Midbrain (tissue), 1 donor: ENCODE measurements around the gene SLC9A9.

Source experiments
- DNase-seq: peaks from one replicate; lab custom pipeline; 2025; lab: John Stamatoyannopoulos, UW

SLC9A9 gene

DNA sequence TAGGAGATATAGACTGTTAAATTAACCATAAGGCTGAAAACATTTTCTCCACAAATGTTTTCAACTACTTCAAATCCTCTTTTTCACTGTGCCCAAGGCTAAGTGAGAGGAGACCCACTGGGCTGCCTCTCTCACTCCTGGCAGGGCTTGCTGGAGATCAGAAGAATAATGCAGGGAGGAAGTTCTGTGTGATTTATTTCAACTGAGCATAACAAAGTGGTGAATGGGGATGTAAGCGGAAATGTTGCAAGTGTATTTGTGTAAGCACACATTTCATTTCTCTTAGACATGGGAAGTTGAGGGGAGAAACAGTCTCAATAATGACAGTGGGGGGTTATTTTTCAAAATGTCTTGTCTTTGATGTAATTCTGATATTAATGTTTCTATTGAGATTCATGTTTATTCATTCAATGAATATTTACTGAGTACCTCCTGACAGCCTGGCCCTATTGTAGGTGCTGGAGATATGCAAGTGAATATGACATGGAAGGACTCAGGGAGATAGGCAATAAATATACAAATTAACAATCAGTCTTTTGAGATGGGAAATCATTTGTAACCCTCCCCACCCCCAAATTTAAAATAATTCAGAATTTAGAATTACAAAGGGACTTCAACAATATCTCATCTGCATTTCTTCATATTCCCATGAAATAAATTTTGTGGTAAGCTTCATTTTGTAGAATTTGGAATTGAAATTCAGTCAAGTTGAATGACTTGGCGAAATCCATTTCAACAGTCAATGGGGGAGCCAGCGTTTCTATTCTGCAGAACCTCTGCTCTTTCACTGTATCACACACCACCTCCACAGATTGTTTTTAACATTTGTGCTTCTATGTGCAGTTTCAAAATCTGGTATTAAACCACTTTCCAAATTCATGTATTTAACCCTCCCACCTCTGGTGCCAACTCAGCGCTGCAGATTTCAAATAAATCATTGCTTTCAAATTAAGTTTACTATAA, 247.2 kb downstream of the SLC9A9 start:
- no peak for DNase-seq

DNA sequence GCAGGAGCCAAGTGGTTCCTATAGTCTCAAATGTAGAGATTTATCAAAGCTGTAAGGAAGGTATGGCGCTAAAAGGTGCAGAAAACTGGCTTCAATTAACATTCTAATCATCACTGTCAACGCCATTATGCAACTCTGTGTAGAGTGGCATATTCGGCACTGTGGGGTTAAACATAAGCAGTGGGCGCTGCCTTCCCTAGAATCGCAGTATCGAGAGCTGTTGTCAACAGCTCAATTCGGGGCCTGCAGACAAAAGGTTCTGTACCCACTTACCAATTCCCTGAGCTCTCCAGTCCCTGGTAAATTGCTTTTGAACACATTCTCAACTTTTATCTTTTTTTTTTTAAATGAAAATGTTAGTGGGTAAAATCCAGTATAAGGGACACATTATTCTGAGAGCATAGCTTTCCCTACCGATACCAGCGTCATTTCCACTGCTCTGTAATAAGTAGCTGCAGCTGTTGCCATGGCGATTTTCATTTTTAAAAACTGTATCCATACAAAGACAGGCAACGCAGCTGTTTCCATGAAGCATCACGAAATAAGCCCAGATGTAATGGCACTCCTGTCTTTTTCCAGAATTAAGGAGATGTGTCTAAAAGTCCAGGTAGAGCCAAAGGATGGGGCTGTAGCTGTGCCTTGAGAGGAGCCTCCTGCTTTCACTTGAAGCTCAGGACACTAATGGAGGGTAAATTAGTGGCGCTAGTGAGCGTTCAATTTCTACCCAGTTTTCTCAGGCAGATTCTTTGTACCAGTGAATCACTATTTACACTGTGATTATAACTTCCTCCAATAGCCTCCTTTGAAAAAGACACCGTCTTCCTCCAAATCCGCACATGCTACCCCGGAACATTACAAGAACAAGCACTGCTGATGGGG, 250.3 kb downstream of the SLC9A9 start:
- DNase-seq: no peak

DNA sequence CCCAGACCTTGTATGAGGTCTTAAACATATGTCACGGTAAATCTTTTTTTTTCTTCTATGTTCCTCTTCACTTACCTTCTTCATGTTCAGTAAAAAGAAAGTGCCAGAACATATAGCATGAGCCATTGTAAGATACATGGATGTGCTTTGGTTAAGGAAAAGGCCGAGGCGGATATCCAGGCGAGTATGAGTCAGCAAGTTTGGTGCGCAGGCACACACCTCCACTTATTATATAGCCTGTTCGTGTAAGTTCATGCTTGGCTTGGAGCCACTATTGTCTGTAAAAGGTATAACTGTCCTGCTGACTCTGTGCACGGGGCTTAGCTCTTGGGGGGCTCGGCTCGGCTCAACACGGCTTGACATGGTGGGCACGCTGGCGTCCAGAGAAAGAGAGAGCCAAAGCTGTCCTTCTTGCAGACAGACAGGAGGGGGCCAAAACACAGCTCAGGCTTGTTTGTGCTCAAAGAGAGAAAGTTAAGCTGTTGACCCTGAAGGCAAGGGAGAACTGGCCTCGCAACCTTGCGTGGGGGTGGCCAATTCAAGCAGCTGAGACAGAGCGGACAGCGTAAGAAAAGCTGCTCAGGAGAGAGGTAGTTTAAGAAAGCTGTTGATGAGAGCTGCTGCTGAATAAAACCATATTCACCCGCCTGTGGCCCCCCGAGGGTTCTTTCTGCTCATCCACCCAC, 251.2 kb downstream of the SLC9A9 start:
- DNase-seq: no peak

DNA sequence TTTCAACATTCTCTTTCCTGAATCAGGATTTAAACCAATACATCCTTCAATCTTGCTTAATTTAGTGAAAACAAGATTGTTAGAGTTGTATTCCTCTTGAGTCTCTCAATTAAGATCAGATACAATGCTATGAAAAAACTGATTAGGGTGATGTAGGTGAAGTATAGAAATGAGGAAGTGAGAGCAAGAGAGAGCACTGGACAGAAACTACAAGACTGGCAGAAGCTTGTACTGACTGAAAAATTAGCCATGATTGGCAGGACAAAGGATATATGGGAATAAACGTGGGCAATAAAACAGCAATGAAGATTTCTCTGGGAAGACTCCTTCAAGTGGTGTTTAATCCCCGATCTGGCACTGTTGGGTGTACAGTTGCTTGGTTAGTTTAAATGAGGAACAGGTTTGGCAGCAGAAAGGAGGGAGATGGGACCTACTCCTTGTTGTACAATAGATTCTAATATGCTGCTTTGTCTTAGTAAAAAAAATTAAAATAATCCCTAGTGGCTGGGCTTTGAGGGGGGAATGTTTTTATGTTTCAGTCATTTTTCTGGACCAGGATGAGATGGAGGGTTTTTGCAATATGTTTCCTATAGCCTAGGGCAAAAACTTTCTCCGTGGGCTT, 252.7 kb downstream of the SLC9A9 start:
- DNase-seq: no peak

DNA sequence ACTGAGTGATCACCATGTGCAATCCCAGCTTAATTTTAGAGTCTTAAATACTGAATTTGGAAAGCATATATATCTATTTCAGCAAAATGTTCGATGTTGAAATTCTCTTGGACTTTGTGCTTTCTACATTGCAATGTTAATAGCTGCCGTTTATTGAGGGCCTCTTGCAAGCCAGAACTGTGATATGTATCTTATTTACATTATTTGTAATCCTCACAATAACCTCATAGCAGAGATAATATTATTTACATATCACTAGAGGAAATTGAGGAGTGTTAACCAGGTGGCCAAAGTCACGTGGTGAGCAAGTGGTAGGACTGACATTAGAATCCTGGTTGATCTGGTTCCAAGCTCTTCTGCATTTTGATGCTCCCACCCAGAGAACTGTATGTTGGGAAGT, 254.1 kb downstream of the SLC9A9 start:
- DNase-seq: no peak

DNA sequence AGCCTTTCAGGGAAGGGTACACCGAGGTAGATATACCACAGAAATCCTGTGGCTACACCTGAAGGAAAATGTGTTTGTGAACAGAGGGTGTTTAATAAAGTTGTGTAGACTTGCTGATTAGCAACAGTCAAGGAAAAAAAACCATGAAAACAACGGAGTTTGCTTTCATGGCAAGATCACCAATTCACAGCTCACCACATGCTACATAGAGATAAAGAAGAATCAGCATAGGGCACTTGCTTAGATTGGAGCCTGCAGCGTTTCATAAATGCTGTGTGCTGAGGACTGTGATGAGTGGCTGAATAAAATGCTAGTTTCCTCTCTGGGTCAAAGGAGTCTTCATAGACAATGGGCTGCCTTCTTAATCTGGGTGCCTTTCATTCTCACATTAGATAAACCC, 257.6 kb downstream of the SLC9A9 start:
- DNase-seq: no peak

DNA sequence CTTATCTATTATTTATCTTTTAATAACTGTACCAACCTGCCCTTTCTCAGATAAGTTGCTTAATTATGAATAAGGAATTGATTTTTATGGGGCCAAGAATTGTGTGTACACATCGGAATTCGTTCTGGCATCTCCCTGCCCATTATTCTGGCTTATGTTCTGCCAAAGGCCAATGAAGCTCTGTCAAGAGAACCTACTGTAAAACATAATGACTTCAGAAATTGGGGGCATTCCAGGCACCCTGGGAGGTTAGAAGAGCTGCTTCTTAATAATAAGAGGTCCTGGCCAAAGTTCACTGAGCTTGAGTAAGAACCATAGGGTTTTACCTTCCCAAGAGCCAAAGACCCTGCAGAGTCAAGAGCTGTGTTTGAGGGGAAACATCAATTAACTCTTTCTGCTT, 261.7 kb downstream of the SLC9A9 start:
- no peak for DNase-seq

DNA sequence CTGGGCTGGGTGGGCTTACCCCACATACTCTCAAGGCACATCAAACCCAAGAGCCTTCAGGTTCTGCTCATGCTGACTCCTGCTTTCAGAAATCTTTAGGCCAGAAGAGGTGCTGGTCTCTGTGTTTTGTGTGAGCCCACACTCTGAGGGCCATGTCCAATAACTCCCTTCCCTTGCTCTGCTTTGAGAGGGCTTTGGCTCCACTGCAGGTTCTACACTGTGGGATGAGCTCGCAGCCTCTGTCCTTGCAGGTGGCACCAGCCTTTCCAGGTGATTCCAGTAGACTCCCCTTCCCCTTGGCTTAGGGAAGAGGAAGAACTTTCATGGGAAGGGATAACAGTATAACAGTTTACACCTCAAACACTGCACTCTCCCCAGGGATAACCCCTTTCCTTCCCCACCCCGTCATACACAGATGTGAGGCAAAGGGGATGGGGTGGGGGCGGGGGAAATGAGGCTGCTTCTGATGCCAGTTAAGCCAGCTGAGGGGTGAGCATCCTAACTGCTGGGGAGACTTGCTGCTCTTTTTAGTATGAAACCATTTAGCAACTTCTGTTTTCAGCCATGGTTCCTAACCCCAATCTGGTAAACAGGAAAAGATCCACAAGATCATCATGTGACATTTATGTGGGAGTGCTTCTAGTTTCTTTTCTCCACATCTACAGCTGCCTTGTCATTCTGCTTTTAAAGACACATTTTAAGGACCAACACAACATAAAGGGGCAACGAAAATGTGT, 262.4 kb downstream of the SLC9A9 start:
- DNase-seq: no peak

DNA sequence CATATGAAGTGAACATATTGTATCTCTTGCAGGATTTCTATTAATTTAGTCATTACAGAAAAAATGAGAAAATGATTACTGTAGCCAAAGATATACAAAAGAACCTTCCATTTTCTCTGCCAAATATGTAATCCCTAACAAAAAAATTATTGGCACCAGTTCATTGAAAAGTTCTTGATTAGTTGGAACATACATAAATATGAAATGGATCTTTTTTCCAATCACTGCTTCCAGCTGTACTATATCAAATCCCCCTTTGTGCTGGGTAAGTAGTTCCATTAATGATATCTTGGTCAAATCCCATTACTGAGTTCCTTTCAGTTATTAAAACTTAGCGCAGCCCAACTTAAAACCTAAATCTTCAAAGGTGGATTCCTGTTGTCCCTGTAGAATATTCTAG, 263.8 kb downstream of the SLC9A9 start:
- DNase-seq: no peak

DNA sequence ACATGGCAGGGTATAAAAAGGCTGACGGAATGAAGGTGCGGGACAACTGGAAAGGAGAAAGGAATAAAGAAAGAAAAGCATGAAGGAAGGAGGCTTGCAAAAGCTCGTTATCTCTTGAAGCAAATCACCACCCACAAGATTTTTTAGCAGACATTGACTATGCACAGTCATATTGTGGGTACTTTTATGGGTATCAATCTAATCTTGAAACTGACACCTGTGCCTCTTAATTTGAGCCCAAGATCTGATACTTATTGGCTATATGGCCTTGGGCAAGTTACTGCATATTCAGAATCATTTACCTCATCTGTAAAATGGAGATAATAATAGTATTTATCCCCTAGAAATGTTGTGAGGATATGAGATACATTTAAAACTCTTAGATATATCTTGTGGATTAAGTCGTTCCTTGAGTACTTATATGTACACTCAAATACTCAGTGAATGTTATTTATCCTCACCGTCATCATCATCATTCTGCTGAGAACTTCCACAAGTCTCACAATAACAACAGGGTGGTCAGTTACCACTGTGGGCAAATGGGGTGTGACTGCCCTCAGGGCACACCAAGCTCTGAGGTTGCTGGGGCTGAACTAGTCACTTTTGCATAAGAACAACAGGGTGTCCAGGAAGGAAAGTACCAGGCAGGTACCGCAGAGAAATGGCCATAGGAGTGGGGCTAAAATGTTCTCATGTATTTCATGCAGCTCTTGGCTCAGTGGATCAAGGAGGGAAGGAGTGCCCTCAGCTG, 266.1 kb downstream of the SLC9A9 start:
- DNase-seq: no peak

DNA sequence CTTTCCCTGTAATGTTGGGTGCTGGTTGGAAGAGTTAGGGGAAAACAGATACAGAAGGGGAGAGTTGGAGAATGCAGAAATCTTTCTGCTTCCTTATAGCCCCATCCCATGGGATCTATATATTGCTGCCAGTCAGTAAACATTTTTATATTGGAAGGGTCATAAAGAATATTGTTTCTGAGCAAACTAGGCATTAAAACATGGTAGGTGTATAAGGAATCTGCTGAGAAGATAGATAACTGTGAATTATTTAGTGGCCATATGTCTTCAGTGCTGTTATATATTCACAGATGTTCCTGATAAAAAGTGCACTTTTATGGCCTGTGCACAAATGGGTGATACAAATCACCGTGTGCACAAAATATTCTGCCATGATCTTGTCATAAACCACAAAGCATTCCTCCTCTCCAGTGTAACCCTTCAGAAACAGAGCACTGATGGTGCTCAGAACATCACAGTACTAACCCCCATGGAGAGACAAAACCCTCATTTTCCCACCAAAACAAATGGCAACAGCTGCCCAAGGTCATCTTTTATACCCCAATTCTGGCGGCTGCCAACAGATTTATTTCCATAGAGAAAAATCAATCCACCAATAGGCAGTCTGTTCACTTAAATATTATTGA, 269.3 kb downstream of the SLC9A9 start:
- no peak for DNase-seq

DNA sequence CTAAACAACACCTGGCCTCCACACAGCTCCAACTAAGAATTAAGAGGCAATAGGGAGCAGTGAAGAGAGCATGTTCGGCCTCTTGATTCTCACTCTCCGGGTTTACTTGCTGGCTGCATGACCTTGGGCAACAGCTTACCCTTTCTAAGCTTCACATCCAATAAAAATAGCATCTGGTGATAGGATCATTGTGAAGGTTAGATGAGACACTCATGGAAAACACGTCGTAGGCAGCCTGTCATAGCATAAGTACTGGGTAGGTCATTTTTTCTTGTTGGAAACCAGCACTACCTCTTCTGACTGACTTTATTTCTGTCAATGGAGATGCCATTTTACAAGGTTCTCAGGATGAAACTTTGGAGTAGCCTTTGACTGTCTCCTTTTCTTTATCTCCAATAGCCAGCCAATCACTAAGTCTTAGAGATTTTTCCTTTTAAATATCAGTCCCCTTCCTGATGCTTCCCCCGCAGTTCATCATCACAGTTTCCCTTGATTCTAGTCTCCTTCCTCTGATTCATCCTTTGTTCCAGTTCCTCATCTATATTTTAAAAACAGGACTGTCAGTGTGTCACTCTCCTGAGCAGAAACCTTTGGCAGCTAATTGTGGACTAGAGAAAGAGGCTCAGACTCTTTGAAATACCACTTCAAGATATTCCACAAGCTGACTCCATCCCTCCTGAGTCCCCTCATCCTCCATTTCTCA, 271.5 kb downstream of the SLC9A9 start:
- DNase-seq: no peak

DNA sequence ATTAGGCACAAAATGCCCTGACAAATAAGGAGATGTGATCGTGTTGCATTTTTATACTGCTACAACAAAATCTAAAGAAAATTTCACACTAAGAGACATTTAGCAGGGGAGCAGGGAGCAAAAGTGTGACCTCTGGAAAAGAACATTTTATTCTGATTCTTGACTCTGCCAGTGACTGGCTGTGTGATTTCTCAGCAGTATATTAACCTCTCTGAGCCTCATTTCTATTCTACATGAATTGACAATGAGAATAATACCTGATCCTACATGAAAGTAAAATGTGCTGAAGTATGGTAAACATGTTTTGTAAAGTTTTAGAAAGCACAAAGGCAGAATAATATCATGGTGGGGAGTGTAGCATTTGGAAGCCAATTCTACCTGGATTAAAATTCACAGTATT, 273.3 kb downstream of the SLC9A9 start:
- no peak for DNase-seq

DNA sequence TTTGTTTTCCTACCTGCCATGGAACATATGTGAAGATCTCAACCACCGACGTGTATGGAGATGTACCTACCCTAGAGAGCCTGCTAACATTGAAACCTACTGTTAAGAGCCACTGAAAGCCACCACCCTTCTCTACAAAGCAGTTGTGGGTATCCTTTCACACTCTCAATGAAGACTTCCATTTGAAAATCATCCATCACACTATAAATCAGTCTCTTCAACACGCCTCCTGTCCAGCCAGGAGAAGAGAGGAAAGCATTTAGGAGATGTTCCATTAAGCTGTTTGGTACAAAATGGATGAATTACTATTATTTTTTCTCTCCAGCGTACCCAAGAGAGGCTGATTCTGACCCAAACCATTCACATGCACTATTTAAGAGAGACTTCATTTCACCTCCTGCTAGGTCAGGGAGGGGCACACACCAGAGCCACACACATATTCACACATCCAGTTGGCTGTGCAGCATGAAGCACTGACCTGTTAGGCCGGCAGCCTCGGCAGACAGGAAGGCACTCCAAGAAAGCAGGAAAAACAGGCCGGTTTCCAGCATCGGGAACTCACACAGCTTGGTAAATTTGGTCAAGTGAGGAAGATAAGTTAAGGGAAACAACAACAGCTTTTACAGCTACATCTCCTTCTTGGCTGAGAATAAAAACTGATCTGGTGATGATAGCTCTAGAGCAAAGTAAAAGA, 274.5 kb downstream of the SLC9A9 start:
- no peak for DNase-seq

DNA sequence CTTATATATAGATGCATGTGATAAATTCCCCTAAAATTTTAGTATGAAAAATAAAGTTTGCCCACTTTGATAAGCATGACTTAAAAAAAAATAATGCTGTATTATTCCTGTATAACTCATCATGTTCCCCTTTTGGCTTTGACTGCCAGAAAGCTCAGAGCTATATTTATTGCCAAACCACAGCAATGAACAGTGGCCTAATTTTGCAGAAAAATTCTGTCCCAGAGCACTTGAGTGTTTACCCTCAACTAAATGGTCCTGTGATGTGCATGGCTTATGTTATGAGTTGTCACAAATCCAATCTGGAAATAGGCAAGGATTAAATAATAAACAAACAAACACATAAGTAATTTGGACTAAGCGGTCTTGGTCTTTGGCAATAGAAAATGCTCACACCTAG, 276.7 kb downstream of the SLC9A9 start:
- no peak for DNase-seq

DNA sequence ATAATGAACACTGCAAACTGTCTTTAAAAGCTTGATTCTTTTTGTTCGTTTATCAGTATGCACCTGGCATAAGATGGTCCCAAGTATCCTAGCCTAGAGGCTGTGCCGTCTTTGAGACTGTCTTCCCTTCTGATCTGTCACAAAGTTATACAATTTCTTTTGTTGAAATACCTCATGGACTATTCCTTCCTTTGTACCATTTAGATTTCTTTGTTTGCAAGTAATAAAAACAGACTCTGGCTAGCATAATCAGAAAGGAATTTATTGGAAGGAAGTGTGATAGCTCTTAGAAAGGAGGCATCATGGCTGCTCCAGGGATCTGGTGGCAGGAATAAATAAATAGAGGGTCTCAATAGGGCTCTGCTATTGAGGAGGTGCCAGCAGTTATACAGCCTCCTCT, 280.4 kb downstream of the SLC9A9 start:
- no peak for DNase-seq

DNA sequence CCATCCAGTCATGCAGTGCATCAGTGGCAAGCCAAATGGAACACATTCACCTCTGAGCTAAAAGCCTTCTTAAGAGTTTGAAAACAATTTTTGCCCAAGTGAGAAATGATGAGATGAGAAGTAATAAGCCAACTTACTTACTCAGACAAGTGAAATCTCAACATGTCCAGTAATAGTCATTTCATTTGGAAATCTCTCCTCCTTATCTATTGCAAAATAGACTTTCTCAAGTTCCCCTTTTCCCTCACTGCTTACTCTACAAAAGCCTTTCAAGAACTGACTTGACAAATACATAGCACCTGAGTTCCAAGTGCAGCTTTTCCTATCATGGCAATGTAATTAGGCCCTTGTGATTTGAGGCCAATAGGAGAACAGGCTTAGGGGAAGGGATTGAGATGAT, 282.3 kb downstream of the SLC9A9 start:
- no peak for DNase-seq

DNA sequence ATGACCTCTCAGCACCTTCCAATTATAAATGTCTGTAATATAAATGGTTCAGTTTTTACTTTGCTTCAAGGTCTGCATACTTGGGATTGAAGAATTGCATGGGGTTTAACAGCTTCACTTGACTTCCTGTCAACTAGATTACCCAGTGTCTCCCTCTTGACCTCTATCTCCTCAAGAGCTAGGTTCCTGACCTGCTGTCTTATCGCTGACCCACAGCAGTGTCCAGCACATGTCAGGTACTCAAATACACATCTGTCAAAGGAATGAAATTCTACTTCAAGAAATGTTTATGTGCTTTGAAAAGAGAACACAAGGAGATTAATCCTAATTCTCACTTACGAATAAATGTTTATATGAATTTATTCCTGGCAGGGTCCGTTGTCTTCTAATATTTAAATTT, 284.5 kb downstream of the SLC9A9 start:
- DNase-seq: no peak

DNA sequence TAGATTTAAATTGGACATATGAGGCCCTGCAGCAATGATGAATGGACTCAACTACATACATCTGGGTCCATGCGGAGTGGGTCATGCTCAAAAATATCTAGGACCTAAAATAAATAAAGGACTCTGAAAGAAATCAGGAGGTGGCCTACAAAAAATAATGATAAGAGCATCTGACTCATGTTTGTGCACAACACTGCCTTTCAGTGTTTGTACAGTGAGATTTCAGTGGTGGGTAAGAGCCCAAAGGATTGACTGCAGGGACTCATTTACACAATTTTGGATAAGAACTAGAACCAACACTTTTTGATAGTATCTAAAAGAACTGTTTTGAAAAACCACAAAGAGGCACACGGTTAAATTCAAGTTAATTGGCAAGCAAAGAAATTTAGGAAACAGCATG, 285.5 kb downstream of the SLC9A9 start:
- DNase-seq: no peak
